GM21526 (cell line): ENCODE results near the gene RAB18.
"Not testable (repeated sequence)": the region's sequence is repeated elsewhere in the genome, so short reads cannot be mapped to it uniquely, and the experiment has no call there.

Experiments
- ATAC-seq: cut with Tn5 transposase; IDR thresholded peaks from one replicate; pipeline ENCODE4 v1.9.1; 2021; ENCODE audit warnings: moderate library complexity; ENCODE audit not compliant: unreplicated experiment, low FRiP score

The RAB18 gene

GRCh38 chr10:27504007-27504807 lies at the start of gene RAB18:
TSS of gene RAB18 (plus strand) at chr10:27504304. CDS start at chr10:27504370, 66 bp downstream.
- ATAC-seq = peak; percentile 98

- ATAC-seq = no peak
Measured at GRCh38 chr10:27454837-27455236, 49.3 kb upstream of the RAB18 start.

GRCh38 chr10:27457261-27457945 lies 46.7 kb upstream of the RAB18 start:
- ATAC-seq = no peak

GRCh38 chr10:27457966-27458365 lies 46.1 kb upstream of the RAB18 start:
- ATAC-seq = no peak

- ATAC-seq = no peak
Measured at GRCh38 chr10:27461312-27461711, 42.8 kb upstream of the RAB18 start.

- no peak for ATAC-seq
Measured at GRCh38 chr10:27463961-27464360, 40.1 kb upstream of the RAB18 start.

GRCh38 chr10:27464993-27465392 lies 39.1 kb upstream of the RAB18 start:
- ATAC-seq = no peak

GRCh38 chr10:27465596-27465995 lies 38.5 kb upstream of the RAB18 start:
- not testable (repeated sequence) for ATAC-seq

GRCh38 chr10:27470885-27471284 lies 33.2 kb upstream of the RAB18 start:
- ATAC-seq = no peak

GRCh38 chr10:27474741-27475140 lies 29.4 kb upstream of the RAB18 start:
- no peak for ATAC-seq

GRCh38 chr10:27479016-27479415 lies 25.1 kb upstream of the RAB18 start:
- ATAC-seq = no peak

GRCh38 chr10:27481486-27481885 lies 22.6 kb upstream of the RAB18 start:
- no peak for ATAC-seq

GRCh38 chr10:27482984-27483956 lies 20.8 kb upstream of the RAB18 start:
- ATAC-seq = no peak

GRCh38 chr10:27485368-27485767 lies 18.7 kb upstream of the RAB18 start:
- no peak for ATAC-seq

- ATAC-seq = no peak
Measured at GRCh38 chr10:27485986-27486385, 18.1 kb upstream of the RAB18 start.

- no peak for ATAC-seq
Measured at GRCh38 chr10:27490807-27491206, 13.3 kb upstream of the RAB18 start.

- no peak for ATAC-seq
Measured at GRCh38 chr10:27494116-27494805, 9.8 kb upstream of the RAB18 start.

- ATAC-seq = no peak
Measured at GRCh38 chr10:27496137-27496536, 8.0 kb upstream of the RAB18 start.

GRCh38 chr10:27500096-27500495 lies 4.0 kb upstream of the RAB18 start:
- no peak for ATAC-seq

GRCh38 chr10:27500886-27501285 lies 3.2 kb upstream of the RAB18 start:
- no peak for ATAC-seq
